CD4-positive, CD25-positive, alpha-beta regulatory T cell (primary cell): ENCODE measurements around the gene ZNF280D. TPM values are rescaled to one million over a fixed set of nuclear protein-coding genes. Genes with fewer than 3 reads are reported as not detected.
A peak's percentile ranks its signal among the peaks of the same experiment; 100 is the strongest.

Experiments
- ATAC-seq, 2 donors: fragments of 150-1000 bp; cut with Tn5 transposase; one replicate each; pipeline ENCODE4 v1.10.0; 2021; ENCODE audit warnings: low read depth in 2 of 2, moderate number of reproducible peaks in 2 of 2, moderate library complexity in 1 of 2
- DNase-seq, 3 donors: peaks; one replicate each; pipeline versions ENCODE4 v3.0.0 to v3.0.0-alpha.2; 2012 to 2022; ENCODE audit warnings: mixed read lengths in 1 of 3
- H3K27ac ChIP-seq: one replicate; pipeline ENCODE4 v1.7.0; 2013; ENCODE audit warnings: mild to moderate bottlenecking, low read length; ENCODE audit not compliant: insufficient read depth, poor library complexity, severe bottlenecking
- H3K27me3 ChIP-seq: one replicate; pipeline ENCODE4 v1.7.0; 2013; ENCODE audit warnings: low read length; ENCODE audit not compliant: control insufficient read depth, insufficient read depth
- H3K36me3 ChIP-seq: one replicate; pipeline ENCODE4 v1.7.0; 2013; ENCODE audit warnings: mild to moderate bottlenecking, low read length, moderate library complexity; ENCODE audit not compliant: control insufficient read depth, insufficient read depth
- H3K4me1 ChIP-seq: 2 replicates; pipeline ENCODE4 v1.7.0; 2013; ENCODE audit warnings: mild to moderate bottlenecking, low read length; ENCODE audit not compliant: insufficient read depth, control insufficient read depth, poor library complexity, severe bottlenecking
- H3K4me3 ChIP-seq: one replicate; pipeline ENCODE4 v1.7.0; 2013; ENCODE audit warnings: low read depth, mild to moderate bottlenecking, low read length, moderate library complexity
- H3K9me3 ChIP-seq, 2 experiments: 1 replicate in 1 of 2; 2 replicates in 1 of 2; pipeline ENCODE4 v1.7.0; 2013; ENCODE audit warnings: low read length in 2 of 2, mild to moderate bottlenecking in 1 of 2, moderate library complexity in 1 of 2; ENCODE audit not compliant: control insufficient read depth in 2 of 2
- H3K27ac Mint-ChIP-seq, 3 donors: one replicate each; pipeline ENCODE4 v1.8.0; 2020 to 2022; ENCODE audit warnings: mild to moderate bottlenecking in 3 of 3, mixed read lengths in 3 of 3, moderate library complexity in 2 of 3
- H3K27me3 Mint-ChIP-seq: one replicate; pipeline ENCODE4 v1.8.0; 2022; ENCODE audit warnings: mild to moderate bottlenecking, mixed read lengths
- H3K36me3 Mint-ChIP-seq: one replicate; pipeline ENCODE4 v1.8.0; 2020; ENCODE audit warnings: mixed read lengths
- H3K4me1 Mint-ChIP-seq, 4 donors: one replicate each; pipeline ENCODE4 v1.8.0; 2020 to 2022; ENCODE audit warnings: mixed read lengths in 4 of 4, mild to moderate bottlenecking in 1 of 4
- H3K4me3 Mint-ChIP-seq, 4 donors: one replicate each; pipeline ENCODE4 v1.8.0; 2020 to 2022; ENCODE audit warnings: mild to moderate bottlenecking in 4 of 4, mixed read lengths in 4 of 4, moderate library complexity in 3 of 4
- H3K9me3 Mint-ChIP-seq, 7 donors: one replicate each; pipeline ENCODE4 v1.8.0; 2020 to 2022; ENCODE audit warnings: mixed read lengths in 7 of 7, mild to moderate bottlenecking in 3 of 7, moderate library complexity in 2 of 7
- polyA plus RNA-seq, 4 donors: library from polyadenylated mRNA; unstranded; fragments of 300-500 nt; fragmentation: Illumina TruSeq; gene quantifications; one replicate each; pipeline ENCODE4 v1.2.3, GENCODE V29; 2021
- total RNA-seq: library from RNA; stranded (reverse); gene quantifications from one replicate; pipeline ENCODE4 v1.2.3, GENCODE V29; 2022

Gene ZNF280D
- total and polyA plus RNA-seq, 5 donors from 2014 or later, result 5.9 to 34.1 (median 8.8) TPM

GRCh38 chr15:56776839-56777238 lies 43.5 kb upstream of the ZNF280D start:
- H3K27me3 Mint-ChIP-seq, result peaks cover 13% of the 10 kb centered on the region
- Histone ChIP-seq H3K4me3 (no peak overlapping the region), H3K27me3 (peaks cover 3% of the 10 kb centered on the region), H3K4me1 (peaks cover 3% of the 10 kb centered on the region), H3K9me3 (no peaks in the 10 kb centered on the region), H3K36me3 (no peaks in the 10 kb centered on the region), H3K27ac (no peak overlapping the region)
- H3K9me3 Mint-ChIP-seq, result peaks cover 0 to 7% (median 0%) of the 10 kb centered on the region in 7 donors
- ATAC-seq (no peak), DNase-seq (no peak)
- H3K4me1 Mint-ChIP-seq, result peaks cover 5 to 20% (median 13%) of the 10 kb centered on the region in 4 donors
- no peak overlapping the region for H3K4me3 Mint-ChIP-seq
- H3K27ac Mint-ChIP-seq, result no peak overlapping the region
- H3K36me3 Mint-ChIP-seq, result peaks cover 6% of the 10 kb centered on the region

- H3K36me3 ChIP-seq, result no peaks in the 10 kb centered on the region
- no peaks in the 10 kb centered on the region for H3K9me3 ChIP-seq
- H3K4me1 ChIP-seq, result peaks cover 3% of the 10 kb centered on the region
- peaks cover 3 to 20% (median 11%) of the 10 kb centered on the region in 4 donors for H3K4me1 Mint-ChIP-seq
- no peak overlapping the region for H3K4me3 ChIP-seq
- no peak for ATAC-seq
- H3K4me3 Mint-ChIP-seq, result no peak overlapping the region
- H3K9me3 Mint-ChIP-seq, result peaks cover 0 to 7% (median 0%) of the 10 kb centered on the region in 7 donors
- H3K27me3 Mint-ChIP-seq, result peaks cover 13% of the 10 kb centered on the region
- peak in 1 of 3 donors; percentile 6 for DNase-seq
- peaks cover 4% of the 10 kb centered on the region for H3K27me3 ChIP-seq
- H3K27ac Mint-ChIP-seq, result no peak overlapping the region
- peaks cover 6% of the 10 kb centered on the region for H3K36me3 Mint-ChIP-seq
- no peak overlapping the region for H3K27ac ChIP-seq
Observed at GRCh38 chr15:56775641-56776040, 42.3 kb upstream of the ZNF280D start.

- Histone ChIP-seq H3K27ac (no peak overlapping the region), H3K27me3 (peaks cover 4% of the 10 kb centered on the region), H3K9me3 (no peaks in the 10 kb centered on the region), H3K4me1 (no peaks in the 10 kb centered on the region), H3K36me3 (no peaks in the 10 kb centered on the region), H3K4me3 (no peak overlapping the region)
- H3K4me1 Mint-ChIP-seq, result peaks cover 0 to 16% (median 4%) of the 10 kb centered on the region in 4 donors
- H3K27ac Mint-ChIP-seq, result no peak overlapping the region
- ATAC-seq, result no peak
- peaks cover 0 to 2% (median 0%) of the 10 kb centered on the region in 7 donors for H3K9me3 Mint-ChIP-seq
- DNase-seq, result peak in 1 of 3 donors; percentile 12
- H3K36me3 Mint-ChIP-seq, result peaks cover 6% of the 10 kb centered on the region
- peaks cover 13% of the 10 kb centered on the region for H3K27me3 Mint-ChIP-seq
- H3K4me3 Mint-ChIP-seq, result peak overlapping the region in 1 of 4 donors; percentile 80
Observed at GRCh38 chr15:56774356-56774755, 41.0 kb upstream of the ZNF280D start.

GRCh38 chr15:56772868-56773639 lies 39.7 kb upstream of the ZNF280D start:
- ATAC-seq, result no peak
- Histone ChIP-seq H3K36me3 (no peaks in the 10 kb centered on the region), H3K9me3 (no peaks in the 10 kb centered on the region), H3K4me3 (no peak overlapping the region), H3K27ac (no peak overlapping the region), H3K27me3 (peaks cover 4% of the 10 kb centered on the region), H3K4me1 (no peaks in the 10 kb centered on the region)
- H3K4me3 Mint-ChIP-seq, result no peak overlapping the region
- H3K9me3 Mint-ChIP-seq, result peaks cover 0 to 2% (median 0%) of the 10 kb centered on the region in 7 donors
- DNase-seq, result no peak
- H3K36me3 Mint-ChIP-seq, result peaks cover 5% of the 10 kb centered on the region
- no peak overlapping the region for H3K27ac Mint-ChIP-seq
- peaks cover 0 to 13% (median 2%) of the 10 kb centered on the region in 4 donors for H3K4me1 Mint-ChIP-seq
- H3K27me3 Mint-ChIP-seq, result peaks cover 11% of the 10 kb centered on the region

GRCh38 chr15:56770173-56770572 lies 36.9 kb upstream of the ZNF280D start:
- Histone ChIP-seq H3K4me3 (no peak overlapping the region), H3K4me1 (no peaks in the 10 kb centered on the region), H3K36me3 (no peaks in the 10 kb centered on the region), H3K27ac (no peak overlapping the region), H3K27me3 (peaks cover 4% of the 10 kb centered on the region), H3K9me3 (no peaks in the 10 kb centered on the region)
- DNase-seq (no peak), ATAC-seq (no peak)
- Mint-ChIP-seq H3K27me3 (peaks cover 8% of the 10 kb centered on the region), H3K4me3 (no peak overlapping the region), H3K27ac (no peak overlapping the region), H3K9me3 (no peaks in the 10 kb centered on the region), H3K4me1 (peaks cover 7 to 15% (median 10%) of the 10 kb centered on the region in 4 donors), H3K36me3 (no peaks in the 10 kb centered on the region)

- DNase-seq (peak in 1 of 3 donors; percentile 42), ATAC-seq (peak in 1 of 2 donors; percentile 62)
- H3K27ac Mint-ChIP-seq, result no peak overlapping the region
- Histone ChIP-seq H3K4me1 (no peaks in the 10 kb centered on the region), H3K9me3 (no peaks in the 10 kb centered on the region), H3K36me3 (no peaks in the 10 kb centered on the region), H3K4me3 (no peak overlapping the region), H3K27me3 (peaks cover 2% of the 10 kb centered on the region), H3K27ac (no peak overlapping the region)
- H3K4me1 Mint-ChIP-seq, result peaks cover 7 to 12% (median 10%) of the 10 kb centered on the region in 4 donors
- H3K27me3 Mint-ChIP-seq, result no peaks in the 10 kb centered on the region
- H3K4me3 Mint-ChIP-seq, result no peak overlapping the region
- H3K36me3 Mint-ChIP-seq, result no peaks in the 10 kb centered on the region
- H3K9me3 Mint-ChIP-seq, result no peaks in the 10 kb centered on the region
Observed at GRCh38 chr15:56767315-56767714, 34.0 kb upstream of the ZNF280D start.

- H3K36me3 ChIP-seq, result no peaks in the 10 kb centered on the region
- no peak overlapping the region for H3K27ac ChIP-seq
- H3K4me3 Mint-ChIP-seq, result no peak overlapping the region
- no peaks in the 10 kb centered on the region for H3K27me3 Mint-ChIP-seq
- no peaks in the 10 kb centered on the region for H3K9me3 ChIP-seq
- H3K4me1 Mint-ChIP-seq, result peaks cover 7 to 12% (median 10%) of the 10 kb centered on the region in 4 donors
- ATAC-seq (peak in 1 of 2 donors; percentile 18), DNase-seq (peak in 1 of 3 donors; percentile 4)
- H3K9me3 Mint-ChIP-seq, result no peaks in the 10 kb centered on the region
- H3K4me3 ChIP-seq, result no peak overlapping the region
- no peaks in the 10 kb centered on the region for H3K27me3 ChIP-seq
- H3K4me1 ChIP-seq, result no peaks in the 10 kb centered on the region
- H3K36me3 Mint-ChIP-seq, result no peaks in the 10 kb centered on the region
- H3K27ac Mint-ChIP-seq, result no peak overlapping the region
Observed at GRCh38 chr15:56765251-56765650, 31.9 kb upstream of the ZNF280D start.
